MM.1S (cell line): Measurements from ENCODE around the gene KDM4C.

ENCODE experiments used
- DNase-seq: peaks from one replicate; pipeline ENCODE4 v3.0.0-alpha.2; 2015
- H2AFZ ChIP-seq: fragments of 300-600 bp; sonication (generic); 2 replicates; pipeline ENCODE4 v1.6.0; 2016; ENCODE audit warnings: antibody characterized with exemption, low read length
- H3F3A ChIP-seq: fragments of 300-600 bp; sonication (generic); 2 replicates; pipeline ENCODE4 v1.6.1; 2016; ENCODE audit warnings: mild to moderate bottlenecking, antibody characterized with exemption, low read length, moderate library complexity, mixed read lengths; ENCODE audit not compliant: insufficient read depth
- H3K27ac ChIP-seq: fragments of 300-600 bp; sonication (generic); 2 replicates; pipeline ENCODE4 v1.5.1; 2016; ENCODE audit warnings: mild to moderate bottlenecking, low read length
- H3K27me3 ChIP-seq: fragments of 300-600 bp; sonication (generic); replicated peaks from 2 replicates; pipeline ENCODE4 v1.6.0; 2016; ENCODE audit warnings: low read length; ENCODE audit not compliant: insufficient read depth
- H3K36me3 ChIP-seq: fragments of 300-600 bp; sonication (generic); replicated peaks from 2 replicates; pipeline ENCODE4 v1.6.1; 2016; ENCODE audit warnings: mild to moderate bottlenecking, low read length, mixed read lengths; ENCODE audit not compliant: insufficient read depth
- H3K4me1 ChIP-seq: fragments of 300-600 bp; sonication (generic); 2 replicates; pipeline ENCODE4 v1.6.1; 2016; ENCODE audit warnings: low read length, mixed read lengths
- H3K4me2 ChIP-seq: fragments of 300-600 bp; sonication (generic); 2 replicates; pipeline ENCODE4 v1.6.0; 2016; ENCODE audit warnings: low read depth, low read length
- H3K4me3 ChIP-seq: fragments of 300-600 bp; sonication (generic); 2 replicates; pipeline ENCODE4 v1.5.1; 2016; ENCODE audit warnings: low read length, mixed read lengths
- H3K79me2 ChIP-seq: fragments of 300-600 bp; sonication (generic); 2 replicates; pipeline ENCODE4 v1.6.1; 2016; ENCODE audit warnings: mixed run types, low read length, mixed read lengths
- H3K9ac ChIP-seq: fragments of 300-600 bp; sonication (generic); 2 replicates; pipeline ENCODE4 v1.6.1; 2016; ENCODE audit warnings: low read length, mixed read lengths
- H3K9me2 ChIP-seq: fragments of 300-600 bp; sonication (generic); replicated peaks from 2 replicates; pipeline ENCODE4 v1.6.1; 2016; ENCODE audit warnings: mild to moderate bottlenecking, low read length, mixed read lengths; ENCODE audit not compliant: insufficient read depth
- H3K9me3 ChIP-seq: fragments of 300-600 bp; sonication (generic); replicated peaks from 2 replicates; pipeline ENCODE4 v1.6.1; 2016; ENCODE audit warnings: mild to moderate bottlenecking, low read length, mixed read lengths; ENCODE audit not compliant: insufficient read depth
- H4K20me1 ChIP-seq: fragments of 300-600 bp; sonication (generic); 2 replicates; pipeline ENCODE4 v1.6.1; 2016; ENCODE audit warnings: mild to moderate bottlenecking, low read length, moderate library complexity, mixed read lengths; ENCODE audit not compliant: insufficient read depth
- EZH2 ChIP-seq: fragments of 300-600 bp; sonication (generic); optimal IDR thresholded peaks from 2 replicates; pipeline ENCODE3; 2017; ENCODE audit warnings: low read depth, mild to moderate bottlenecking, antibody characterized with exemption, low read length, mixed read lengths
- EZH2phosphoT487 ChIP-seq: fragments of 300-600 bp; sonication (generic); IDR thresholded peaks from 2 replicates; pipeline ENCODE4 v1.6.1; 2018; ENCODE audit warnings: antibody characterized with exemption, low read length
- TF ChIP-seq, protein P1 (sequence below): fragments of 300-600 bp; sonication (generic); IDR thresholded peaks from 2 replicates; pipeline ENCODE4 v1.5.1; 2016; ENCODE audit warnings: antibody characterized with exemption, low read length, mixed read lengths

The KDM4C gene

GRCh38 chr9:6811436-6811835 is 53.7 kb downstream of the KDM4C start:
- Histone ChIP-seq H3K9me2 (no peaks in the 10 kb centered on the region), H3K9ac (no peak overlapping the region), H3K4me1 (no peaks in the 10 kb centered on the region), H3K4me2 (no peak overlapping the region), H3K79me2 (no peaks in the 10 kb centered on the region), H3K27me3 (no peaks in the 10 kb centered on the region), H3K36me3 (no peaks in the 10 kb centered on the region), H2AFZ (no peak overlapping the region), H3K4me3 (no peak overlapping the region), H3F3A (no peaks in the 10 kb centered on the region), H4K20me1 (no peaks in the 10 kb centered on the region), H3K27ac (no peak overlapping the region), H3K9me3 (no peaks in the 10 kb centered on the region)
- TF ChIP-seq EZH2 (no peak), EZH2phosphoT487 (no peak)
- TF ChIP-seq, protein P1, sequence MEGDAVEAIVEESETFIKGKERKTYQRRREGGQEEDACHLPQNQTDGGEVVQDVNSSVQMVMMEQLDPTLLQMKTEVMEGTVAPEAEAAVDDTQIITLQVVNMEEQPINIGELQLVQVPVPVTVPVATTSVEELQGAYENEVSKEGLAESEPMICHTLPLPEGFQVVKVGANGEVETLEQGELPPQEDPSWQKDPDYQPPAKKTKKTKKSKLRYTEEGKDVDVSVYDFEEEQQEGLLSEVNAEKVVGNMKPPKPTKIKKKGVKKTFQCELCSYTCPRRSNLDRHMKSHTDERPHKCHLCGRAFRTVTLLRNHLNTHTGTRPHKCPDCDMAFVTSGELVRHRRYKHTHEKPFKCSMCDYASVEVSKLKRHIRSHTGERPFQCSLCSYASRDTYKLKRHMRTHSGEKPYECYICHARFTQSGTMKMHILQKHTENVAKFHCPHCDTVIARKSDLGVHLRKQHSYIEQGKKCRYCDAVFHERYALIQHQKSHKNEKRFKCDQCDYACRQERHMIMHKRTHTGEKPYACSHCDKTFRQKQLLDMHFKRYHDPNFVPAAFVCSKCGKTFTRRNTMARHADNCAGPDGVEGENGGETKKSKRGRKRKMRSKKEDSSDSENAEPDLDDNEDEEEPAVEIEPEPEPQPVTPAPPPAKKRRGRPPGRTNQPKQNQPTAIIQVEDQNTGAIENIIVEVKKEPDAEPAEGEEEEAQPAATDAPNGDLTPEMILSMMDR: no peak
- DNase-seq: no peak

- Histone ChIP-seq H3K79me2 (no peaks in the 10 kb centered on the region), H3K9me2 (no peaks in the 10 kb centered on the region), H2AFZ (no peak overlapping the region), H3K4me1 (no peaks in the 10 kb centered on the region), H3K36me3 (no peaks in the 10 kb centered on the region), H3K27me3 (no peaks in the 10 kb centered on the region), H3K27ac (no peak overlapping the region), H3K9ac (no peak overlapping the region), H3K9me3 (no peaks in the 10 kb centered on the region), H4K20me1 (no peaks in the 10 kb centered on the region), H3K4me3 (no peak overlapping the region), H3F3A (no peaks in the 10 kb centered on the region), H3K4me2 (no peak overlapping the region)
- TF ChIP-seq, protein P1: no peak
- TF ChIP-seq EZH2phosphoT487 (no peak), EZH2 (no peak)
- no peak for DNase-seq
These were observed 58.8 kb downstream of the KDM4C start for GRCh38 chr9:6816581-6816980.

GRCh38 chr9:6818292-6818922 is 60.6 kb downstream of the KDM4C start:
- H3K4me3 ChIP-seq: no peak overlapping the region
- no peaks in the 10 kb centered on the region for H4K20me1 ChIP-seq
- H3K27ac ChIP-seq: no peak overlapping the region
- no peak overlapping the region for H3K9ac ChIP-seq
- TF ChIP-seq EZH2 (no peak), EZH2phosphoT487 (no peak)
- TF ChIP-seq, protein P1: no peak
- no peaks in the 10 kb centered on the region for H3K36me3 ChIP-seq
- no peak overlapping the region for H3K4me2 ChIP-seq
- DNase-seq: no peak
- no peaks in the 10 kb centered on the region for H3K79me2 ChIP-seq
- H3K9me2 ChIP-seq: no peaks in the 10 kb centered on the region
- H3F3A ChIP-seq: no peaks in the 10 kb centered on the region
- H3K27me3 ChIP-seq: no peaks in the 10 kb centered on the region
- H3K9me3 ChIP-seq: no peaks in the 10 kb centered on the region
- H3K4me1 ChIP-seq: peaks cover 9% of the 10 kb centered on the region
- no peak overlapping the region for H2AFZ ChIP-seq
